HG02870 (cell line): ENCODE data around the gene EXOC4.

Experiments used
- ATAC-seq: cut with Tn5 transposase; IDR thresholded peaks from one replicate; pipeline ENCODE4 v1.9.1; 2021; ENCODE audit warnings: mild to moderate bottlenecking, moderate library complexity; ENCODE audit not compliant: unreplicated experiment

Gene EXOC4

GRCh38 chr7:133947458-133948254, 694.8 kb downstream of the EXOC4 start:
- ATAC-seq, result no peak

GRCh38 chr7:133948588-133948987, 695.7 kb downstream of the EXOC4 start:
- no peak for ATAC-seq

GRCh38 chr7:133950855-133951254, 698.0 kb downstream of the EXOC4 start:
- ATAC-seq, result no peak

GRCh38 chr7:133955208-133955607, 702.3 kb downstream of the EXOC4 start:
- ATAC-seq, result no peak

- no peak for ATAC-seq
These were observed 705.0 kb downstream of the EXOC4 start for GRCh38 chr7:133957845-133958244.

GRCh38 chr7:133958822-133959221, 705.9 kb downstream of the EXOC4 start:
- no peak for ATAC-seq

GRCh38 chr7:133959505-133959904, 706.6 kb downstream of the EXOC4 start:
- ATAC-seq, result no peak

GRCh38 chr7:133961724-133962123, 708.8 kb downstream of the EXOC4 start:
- no peak for ATAC-seq

- ATAC-seq, result no peak
These were observed 709.8 kb downstream of the EXOC4 start for GRCh38 chr7:133962646-133963045.

- ATAC-seq, result no peak
These were observed 710.8 kb downstream of the EXOC4 start for GRCh38 chr7:133963629-133964028.

- no peak for ATAC-seq
These were observed 718.7 kb downstream of the EXOC4 start for GRCh38 chr7:133971625-133972024.

GRCh38 chr7:133973710-133974109, 720.8 kb downstream of the EXOC4 start:
- no peak for ATAC-seq

GRCh38 chr7:133975130-133975529, 722.3 kb downstream of the EXOC4 start:
- no peak for ATAC-seq

GRCh38 chr7:133976140-133976539, 723.3 kb downstream of the EXOC4 start:
- ATAC-seq, result no peak

- no peak for ATAC-seq
These were observed 724.8 kb downstream of the EXOC4 start for GRCh38 chr7:133977409-133978274.

GRCh38 chr7:133978502-133979295, 725.8 kb downstream of the EXOC4 start:
- no peak for ATAC-seq

GRCh38 chr7:133980804-133981203, 727.9 kb downstream of the EXOC4 start:
- ATAC-seq, result no peak

- no peak for ATAC-seq
These were observed 731.0 kb downstream of the EXOC4 start for GRCh38 chr7:133983685-133984419.

- no peak for ATAC-seq
These were observed 732.4 kb downstream of the EXOC4 start for GRCh38 chr7:133985300-133985699.

- no peak for ATAC-seq
These were observed 734.7 kb downstream of the EXOC4 start for GRCh38 chr7:133987582-133987981.

- ATAC-seq, result no peak
These were observed 740.7 kb downstream of the EXOC4 start for GRCh38 chr7:133993547-133993946.
